NCI-H2029 (cell line): ENCODE measurements around the gene KANTR.

Source experiments
- DNase-seq: peaks from one replicate; lab custom pipeline; 2025; lab: John Stamatoyannopoulos, UW

Gene KANTR

GRCh38 chrX:53081925-53082772, 11.8 kb upstream of the KANTR start, which contains the start of gene TSPYL2:
TSPYL2 (plus strand) TSS chrX:53082367; CDS start chrX:53082499, 132 bp downstream.
- DNase-seq = peak; percentile 92

GRCh38 chrX:53082773-53083616, 10.9 kb upstream of the KANTR start:
- DNase-seq = no peak

GRCh38 chrX:53084043-53084570, 9.8 kb upstream of the KANTR start:
- no peak for DNase-seq

- DNase-seq = no peak
These were observed 9.1 kb upstream of the KANTR start for GRCh38 chrX:53084863-53085262.

GRCh38 chrX:53085661-53086229, 8.2 kb upstream of the KANTR start:
- no peak for DNase-seq

GRCh38 chrX:53086464-53086863, 7.5 kb upstream of the KANTR start:
- DNase-seq = no peak

- no peak for DNase-seq
These were observed 6.5 kb upstream of the KANTR start for GRCh38 chrX:53087388-53087831.

GRCh38 chrX:53088136-53088974, 5.6 kb upstream of the KANTR start:
- peak; percentile 66 for DNase-seq

GRCh38 chrX:53089224-53089842, 4.6 kb upstream of the KANTR start:
- peak; percentile 14 for DNase-seq

- DNase-seq = no peak
These were observed 4.0 kb upstream of the KANTR start for GRCh38 chrX:53089925-53090324.

- no peak for DNase-seq
These were observed 2.6 kb upstream of the KANTR start for GRCh38 chrX:53091354-53091753.

GRCh38 chrX:53093177-53093655, 726 bp upstream of the KANTR start:
- peak; percentile 59 for DNase-seq

- DNase-seq = no peak
These were observed 602 bp downstream of the KANTR start for GRCh38 chrX:53094582-53094905.

GRCh38 chrX:53095796-53096195, 1.9 kb downstream of the KANTR start:
- DNase-seq = no peak

- no peak for DNase-seq
These were observed 21.1 kb downstream of the KANTR start for GRCh38 chrX:53114864-53115549.

GRCh38 chrX:53115550-53115874, 21.6 kb downstream of the KANTR start:
- no peak for DNase-seq

GRCh38 chrX:53116101-53116500, 22.2 kb downstream of the KANTR start:
- no peak for DNase-seq

- DNase-seq = no peak
These were observed 28.1 kb downstream of the KANTR start for GRCh38 chrX:53122013-53122412.

- DNase-seq = no peak
These were observed 31.6 kb downstream of the KANTR start for GRCh38 chrX:53125506-53125905.

- no peak for DNase-seq
These were observed 32.4 kb downstream of the KANTR start for GRCh38 chrX:53126377-53126776.
